Parathyroid adenoma (tissue), 2 donors: ENCODE results near the gene PLIN1.

Source experiments
- H2AFZ ChIP-seq: fragments of 300-600 bp; sonication (generic); one replicate; pipeline ENCODE4 v1.7.0; 2017; ENCODE audit warnings: antibody characterized with exemption, mild to moderate bottlenecking
- H3K27ac ChIP-seq: fragments of 300-600 bp; sonication (generic); one replicate; pipeline ENCODE4 v1.7.0; 2017
- H3K27me3 ChIP-seq: fragments of 300-600 bp; sonication (generic); one replicate; pipeline ENCODE4 v1.7.0; 2017; ENCODE audit warnings: low read length; ENCODE audit not compliant: control insufficient read depth, insufficient read depth
- H3K36me3 ChIP-seq: fragments of 300-600 bp; sonication (generic); one replicate; pipeline ENCODE4 v1.7.0; 2017; ENCODE audit warnings: low read length; ENCODE audit not compliant: control insufficient read depth, insufficient read depth
- H3K4me1 ChIP-seq: fragments of 300-600 bp; sonication (generic); one replicate; pipeline ENCODE4 v1.7.0; 2017; ENCODE audit warnings: control low read depth
- H3K4me2 ChIP-seq: fragments of 300-600 bp; sonication (generic); one replicate; pipeline ENCODE4 v1.7.0; 2017; ENCODE audit warnings: low read length
- H3K4me3 ChIP-seq: fragments of 300-600 bp; sonication (generic); one replicate; pipeline ENCODE4 v1.7.0; 2017; ENCODE audit warnings: low read depth, low read length
- H3K79me2 ChIP-seq: fragments of 300-600 bp; sonication (generic); one replicate; pipeline ENCODE4 v1.7.0; 2017; ENCODE audit warnings: control low read depth
- H3K9ac ChIP-seq: fragments of 300-600 bp; sonication (generic); one replicate; pipeline ENCODE4 v1.7.0; 2017; ENCODE audit warnings: mild to moderate bottlenecking
- H3K9me3 ChIP-seq: fragments of 300-600 bp; sonication (generic); one replicate; pipeline ENCODE4 v1.7.0; 2017; ENCODE audit warnings: low read length; ENCODE audit not compliant: control insufficient read depth
- CTCF ChIP-seq: fragments of 300-600 bp; sonication (generic); IDR thresholded peaks from one replicate; pipeline ENCODE4 v1.7.0; 2017; ENCODE audit warnings: antibody characterized with exemption, mild to moderate bottlenecking
- donor health status: primary hyperparathyroidism.

Gene PLIN1

GRCh38 chr15:89628301-89628700 is 50.9 kb downstream of the PLIN1 start:
- Histone ChIP-seq H3K36me3 (no peaks in the 10 kb centered on the region), H3K9me3 (no peaks in the 10 kb centered on the region), H3K79me2 (no peaks in the 10 kb centered on the region), H3K27me3 (no peaks in the 10 kb centered on the region), H3K4me3 (no peak overlapping the region), H3K9ac (no peak overlapping the region), H3K27ac (no peak overlapping the region), H3K4me2 (no peak overlapping the region), H2AFZ (no peak overlapping the region), H3K4me1 (no peaks in the 10 kb centered on the region)
- no peak for TF ChIP-seq CTCF

GRCh38 chr15:89627256-89627970 is 51.8 kb downstream of the PLIN1 start:
- H3K27ac ChIP-seq, result no peak overlapping the region
- H3K79me2 ChIP-seq, result no peaks in the 10 kb centered on the region
- H3K4me2 ChIP-seq, result no peak overlapping the region
- no peak overlapping the region for H3K4me3 ChIP-seq
- TF ChIP-seq CTCF, result no peak
- H3K9me3 ChIP-seq, result no peaks in the 10 kb centered on the region
- no peaks in the 10 kb centered on the region for H3K36me3 ChIP-seq
- H3K4me1 ChIP-seq, result no peaks in the 10 kb centered on the region
- no peak overlapping the region for H3K9ac ChIP-seq
- H2AFZ ChIP-seq, result no peak overlapping the region
- no peaks in the 10 kb centered on the region for H3K27me3 ChIP-seq

GRCh38 chr15:89625716-89626115 is 53.5 kb downstream of the PLIN1 start:
- no peaks in the 10 kb centered on the region for H3K27me3 ChIP-seq
- H3K79me2 ChIP-seq, result no peaks in the 10 kb centered on the region
- H3K4me2 ChIP-seq, result no peak overlapping the region
- H3K4me1 ChIP-seq, result no peaks in the 10 kb centered on the region
- H3K27ac ChIP-seq, result no peak overlapping the region
- no peak overlapping the region for H3K4me3 ChIP-seq
- TF ChIP-seq CTCF, result no peak
- no peaks in the 10 kb centered on the region for H3K36me3 ChIP-seq
- no peaks in the 10 kb centered on the region for H3K9me3 ChIP-seq
- no peak overlapping the region for H3K9ac ChIP-seq
- no peak overlapping the region for H2AFZ ChIP-seq

- Histone ChIP-seq H3K9ac (no peak overlapping the region), H3K4me1 (no peaks in the 10 kb centered on the region), H3K27ac (no peak overlapping the region), H3K27me3 (no peaks in the 10 kb centered on the region), H3K36me3 (no peaks in the 10 kb centered on the region), H3K79me2 (no peaks in the 10 kb centered on the region), H3K9me3 (no peaks in the 10 kb centered on the region), H3K4me2 (no peak overlapping the region), H2AFZ (no peak overlapping the region), H3K4me3 (no peak overlapping the region)
- no peak for TF ChIP-seq CTCF
Measured at GRCh38 chr15:89623165-89623564, 56.0 kb downstream of the PLIN1 start.

- H3K27ac ChIP-seq, result no peak overlapping the region
- no peaks in the 10 kb centered on the region for H3K36me3 ChIP-seq
- H3K79me2 ChIP-seq, result no peaks in the 10 kb centered on the region
- no peak overlapping the region for H3K9ac ChIP-seq
- no peaks in the 10 kb centered on the region for H3K9me3 ChIP-seq
- no peak for TF ChIP-seq CTCF
- no peak overlapping the region for H2AFZ ChIP-seq
- H3K27me3 ChIP-seq, result no peaks in the 10 kb centered on the region
- no peak overlapping the region for H3K4me2 ChIP-seq
- H3K4me1 ChIP-seq, result no peaks in the 10 kb centered on the region
- H3K4me3 ChIP-seq, result no peak overlapping the region
Measured at GRCh38 chr15:89621547-89621946, 57.6 kb downstream of the PLIN1 start.
